GM12892 (cell line): ENCODE data around the gene ZDHHC13.

Experiments
- POLR2A ChIP-seq: IDR thresholded peaks from 2 replicates; pipeline ENCODE4 v1.6.1; 2011; ENCODE audit warnings: low read depth, low read length, control low read depth
- POLR2AphosphoS5 ChIP-seq: IDR thresholded peaks from 2 replicates; pipeline ENCODE4 v1.6.1; 2011; ENCODE audit warnings: low read depth, low read length, control low read depth
- TAF1 ChIP-seq: IDR thresholded peaks from 2 replicates; pipeline ENCODE4 v1.6.1; 2011; ENCODE audit warnings: low read depth, mild to moderate bottlenecking, control low read depth, low read length, borderline replicate concordance

GRCh38 chr11:19208181-19208580 lies 91.2 kb downstream of the ZDHHC13 start:
- TF ChIP-seq POLR2A: no peak
- TF ChIP-seq POLR2AphosphoS5: no peak
- no peak for TF ChIP-seq TAF1
